GM12892 (cell line): ENCODE data around the gene RGS7.
"Not testable (repeated sequence)": the region's sequence is repeated elsewhere in the genome, so short reads cannot be mapped to it uniquely, and the experiment has no call there.

ENCODE experiments used
- DNase-seq: peaks from one replicate; pipeline ENCODE4 v3.0.0; 2011; ENCODE audit not compliant: insufficient read length
- FAIRE-seq: peaks from 2 replicates; lab custom pipeline; 2011; peaks lifted over from hg19 to GRCh38; lab: Jason Lieb, UNC
- POLR2A ChIP-seq: IDR thresholded peaks from 2 replicates; pipeline ENCODE4 v1.6.1; 2011; ENCODE audit warnings: low read depth, low read length, control low read depth
- POLR2AphosphoS5 ChIP-seq: IDR thresholded peaks from 2 replicates; pipeline ENCODE4 v1.6.1; 2011; ENCODE audit warnings: low read depth, low read length, control low read depth
- TAF1 ChIP-seq: IDR thresholded peaks from 2 replicates; pipeline ENCODE4 v1.6.1; 2011; ENCODE audit warnings: low read depth, mild to moderate bottlenecking, control low read depth, low read length, borderline replicate concordance

RGS7 gene

DNA sequence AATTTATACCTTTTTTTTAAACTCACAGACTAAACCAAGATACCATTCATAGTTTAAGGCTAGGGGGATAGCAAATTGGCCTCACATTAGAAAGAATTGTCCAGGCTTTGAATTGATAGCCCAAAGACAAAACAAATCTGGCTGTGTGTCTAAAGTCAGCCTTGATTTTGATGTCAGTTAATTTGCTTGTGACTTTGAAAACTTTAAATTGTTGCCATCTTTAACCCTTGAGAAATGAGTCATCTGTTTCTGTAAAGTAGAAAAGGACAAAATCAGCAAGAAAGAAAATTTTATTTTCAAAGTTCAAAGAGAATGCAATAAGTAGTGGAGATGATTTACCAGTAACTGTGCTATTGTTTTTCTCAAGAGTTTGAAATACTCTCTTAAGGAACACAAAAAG lies 184.5 kb downstream of the RGS7 start:
- DNase-seq (no peak), FAIRE-seq (no peak)
- TF ChIP-seq POLR2AphosphoS5: no peak

DNA sequence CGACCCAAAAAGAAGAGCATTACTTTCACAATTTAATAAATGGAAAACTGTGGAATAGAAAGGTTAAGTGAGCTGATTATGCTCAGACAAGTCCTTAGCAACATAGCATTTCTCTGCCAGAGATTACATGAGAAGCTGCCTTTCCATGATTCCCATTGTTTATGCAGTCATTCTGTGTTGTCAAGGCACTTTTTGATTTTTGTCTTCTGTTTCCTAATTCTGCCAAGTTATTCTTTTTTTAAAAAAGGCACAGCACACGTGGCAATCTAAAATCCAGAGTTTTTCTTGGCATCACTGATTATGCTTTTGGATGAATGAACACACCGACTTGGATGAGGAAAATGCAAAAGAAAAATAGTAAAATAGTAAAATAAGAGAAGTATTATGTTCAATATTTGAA lies 185.0 kb downstream of the RGS7 start:
- TF ChIP-seq TAF1: no peak
- TF ChIP-seq POLR2A: no peak
- no peak for TF ChIP-seq POLR2AphosphoS5
- DNase-seq: no peak
- FAIRE-seq: no peak

DNA sequence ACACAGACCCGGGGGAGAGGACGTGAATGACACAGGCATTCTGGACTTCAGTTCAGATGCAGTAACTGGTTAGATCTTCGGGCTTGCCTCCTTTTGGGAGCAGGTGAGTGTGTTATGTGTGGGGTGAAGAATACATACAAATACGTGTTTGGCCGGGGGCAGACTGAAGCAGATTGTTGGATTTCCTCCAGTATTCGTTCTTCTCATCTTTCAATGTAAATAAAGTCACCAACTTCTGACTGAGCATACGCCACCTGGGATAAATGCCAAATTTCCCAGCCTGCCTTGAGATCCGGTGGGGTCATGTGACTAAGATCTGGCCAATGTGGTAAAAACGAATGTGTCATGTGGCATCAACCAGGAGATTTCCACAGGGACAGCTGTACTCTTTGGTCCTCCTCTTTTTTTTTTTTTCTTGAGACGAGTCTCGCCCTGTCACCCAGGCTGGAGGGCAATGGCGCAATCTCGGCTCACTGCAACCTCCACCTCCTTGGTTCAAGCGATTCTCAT lies 189.8 kb downstream of the RGS7 start:
- DNase-seq (no peak), FAIRE-seq (no peak)
- no peak for TF ChIP-seq POLR2A
- no peak for TF ChIP-seq TAF1
- TF ChIP-seq POLR2AphosphoS5: no peak

DNA sequence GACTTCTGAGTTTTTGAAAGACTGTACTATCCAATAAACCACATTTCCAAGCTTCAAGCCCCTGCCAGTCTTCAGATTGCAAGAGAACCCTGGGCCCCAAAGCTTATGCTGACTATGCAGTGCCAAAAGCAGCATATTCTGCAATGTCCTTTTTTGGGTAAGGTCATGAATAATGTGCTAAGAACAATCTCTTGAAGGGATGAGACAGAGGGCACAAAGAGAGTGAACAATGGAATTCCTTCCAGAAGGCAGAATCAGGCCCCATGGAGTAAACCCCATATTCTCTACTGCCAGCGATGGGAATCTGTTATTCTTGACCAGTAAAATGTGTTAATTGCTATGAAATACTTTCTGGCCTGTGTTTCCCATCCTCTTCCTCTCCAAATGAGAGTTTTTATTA lies 190.4 kb downstream of the RGS7 start:
- DNase-seq: no peak
- FAIRE-seq: no peak
- no peak for TF ChIP-seq POLR2A
- no peak for TF ChIP-seq POLR2AphosphoS5
- TF ChIP-seq TAF1: no peak

DNA sequence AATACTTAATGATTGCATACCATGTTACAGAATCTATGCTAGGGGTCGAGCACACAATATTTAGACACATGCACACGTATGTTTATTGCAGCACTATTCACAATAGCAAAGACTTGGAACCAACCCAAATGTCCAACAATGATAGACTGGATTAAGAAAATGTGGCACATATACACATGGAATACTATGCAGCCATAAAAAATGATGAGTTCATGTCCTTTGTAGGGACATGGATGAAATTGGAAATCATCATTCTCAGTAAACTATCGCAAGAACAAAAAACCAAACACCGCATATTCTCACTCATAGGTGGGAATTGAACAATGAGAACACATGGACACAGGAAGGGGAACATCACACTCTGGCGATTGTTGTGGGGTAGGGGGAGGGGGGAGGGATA lies 191.7 kb downstream of the RGS7 start:
- not testable (repeated sequence) for DNase-seq, FAIRE-seq

DNA sequence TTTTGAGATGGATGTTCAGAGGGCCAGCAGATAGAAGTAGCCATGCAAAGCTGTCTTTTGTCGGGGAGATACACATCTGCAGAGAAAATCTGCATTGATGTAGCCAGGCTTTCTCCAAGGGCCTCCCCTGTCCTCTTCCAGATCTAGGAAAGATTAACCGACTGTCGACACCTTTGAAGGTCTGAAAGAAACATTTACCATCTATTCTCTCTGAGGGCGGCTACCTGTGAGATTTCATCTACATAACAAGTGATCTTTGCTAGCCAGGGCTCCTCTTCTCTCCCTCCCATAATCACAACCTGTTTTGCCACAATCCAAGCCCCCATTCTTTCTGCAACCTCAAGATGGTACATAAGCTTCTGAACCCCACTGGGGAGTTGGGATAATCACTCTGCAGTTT lies 193.6 kb downstream of the RGS7 start:
- TF ChIP-seq POLR2A (no peak), POLR2AphosphoS5 (no peak), TAF1 (no peak)
- DNase-seq (no peak), FAIRE-seq (no peak)

DNA sequence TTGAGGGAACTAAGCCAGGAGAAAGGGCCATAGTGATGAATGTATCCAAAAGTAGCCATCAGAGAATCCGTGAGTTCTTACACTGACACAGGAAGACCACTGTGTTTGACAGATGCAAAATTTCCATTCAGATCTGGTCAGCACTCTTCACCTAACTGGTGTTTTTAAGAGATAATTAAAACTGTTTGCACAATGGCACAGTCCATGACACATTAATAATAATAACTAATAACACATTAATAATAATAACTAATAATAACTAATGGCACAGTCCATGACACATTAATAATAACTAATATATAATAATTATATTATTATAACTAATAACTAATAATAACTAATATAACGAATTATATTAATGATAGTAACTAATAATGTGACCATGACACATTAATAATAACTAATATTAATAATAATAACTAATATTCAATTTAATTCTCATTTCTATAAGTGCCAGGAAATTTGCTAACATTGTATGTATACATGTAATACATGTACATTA lies 195.8 kb downstream of the RGS7 start:
- DNase-seq (no peak), FAIRE-seq (no peak)
- TF ChIP-seq POLR2AphosphoS5 (no peak), POLR2A (no peak), TAF1 (no peak)

DNA sequence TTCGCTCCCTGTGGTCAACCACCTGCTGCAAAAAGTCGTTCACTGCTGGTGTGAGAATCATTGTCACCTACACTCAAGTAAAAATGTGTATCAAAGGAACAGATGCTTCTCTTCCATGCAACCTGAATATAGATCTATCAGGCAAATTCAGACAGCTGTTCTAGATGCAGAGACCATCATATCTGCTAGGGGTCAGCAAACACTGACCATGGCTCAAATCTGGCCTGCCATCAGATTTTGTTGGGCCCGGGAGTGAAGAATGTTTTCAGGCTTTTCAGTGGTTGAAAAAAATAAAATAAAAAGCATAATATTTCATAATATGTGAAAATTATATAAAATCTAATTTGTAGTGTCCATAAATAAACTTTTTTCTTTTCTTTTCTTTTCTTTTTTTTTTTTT lies 199.6 kb downstream of the RGS7 start:
- DNase-seq (no peak), FAIRE-seq (no peak)
- no peak for TF ChIP-seq POLR2AphosphoS5
- TF ChIP-seq POLR2A: no peak
- no peak for TF ChIP-seq TAF1

DNA sequence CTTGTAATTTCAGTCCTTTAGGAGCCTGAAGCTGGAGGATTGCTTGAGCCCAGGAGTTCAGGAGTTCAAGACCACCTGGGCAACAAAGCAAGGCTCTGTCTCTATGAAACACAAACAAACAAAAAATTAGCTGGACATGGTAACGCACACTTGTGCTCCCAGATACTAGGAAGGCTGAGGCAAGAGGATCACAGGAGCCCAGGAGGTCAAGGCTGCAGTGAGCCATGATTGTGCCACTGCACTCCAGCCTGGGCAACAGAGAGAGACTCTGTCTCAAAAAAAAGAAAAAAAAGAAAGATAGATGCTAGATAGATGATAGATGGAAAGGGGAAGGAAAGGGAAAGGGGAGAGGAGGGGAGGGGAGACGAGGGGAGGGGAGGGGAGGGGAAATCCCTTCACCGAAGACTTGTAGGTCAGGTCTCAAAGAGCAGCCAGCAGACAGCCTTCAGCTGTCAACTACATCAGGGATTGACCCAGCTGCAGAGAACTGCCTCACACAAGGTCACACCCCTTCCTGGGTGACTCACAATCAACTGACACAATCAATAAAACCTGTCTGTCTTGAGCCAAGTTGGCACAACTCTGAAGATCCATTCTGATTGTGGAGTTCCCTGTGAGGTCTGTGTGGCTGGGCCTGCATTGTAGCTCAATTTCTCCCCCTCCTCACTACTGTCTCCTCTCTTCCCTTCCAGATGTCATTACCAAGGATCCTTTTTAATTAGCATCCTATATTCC lies 200.6 kb downstream of the RGS7 start:
- no peak for DNase-seq
- no peak for FAIRE-seq
- TF ChIP-seq TAF1 (no peak), POLR2AphosphoS5 (no peak), POLR2A (no peak)

DNA sequence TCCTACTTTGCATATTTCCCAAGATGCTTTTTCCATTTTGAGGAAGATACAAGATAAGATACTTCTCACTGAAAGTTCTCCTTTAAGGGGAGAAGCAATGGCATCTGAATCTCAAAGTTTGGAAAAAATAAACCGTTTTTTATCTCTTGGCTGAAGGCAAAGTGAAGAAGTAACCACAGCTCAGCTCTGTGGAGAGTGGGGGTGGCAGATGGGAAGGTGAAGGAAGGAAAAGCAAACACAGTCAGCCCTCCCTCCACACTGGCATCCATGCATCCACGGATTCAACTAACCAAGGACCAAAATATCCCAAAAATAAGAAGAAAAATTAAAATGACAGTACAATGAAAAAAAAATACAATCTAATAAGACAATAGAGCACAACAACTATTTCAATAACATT lies 211.1 kb downstream of the RGS7 start:
- no peak for FAIRE-seq
- no peak for DNase-seq
- no peak for TF ChIP-seq POLR2A
- TF ChIP-seq POLR2AphosphoS5: no peak
- no peak for TF ChIP-seq TAF1

DNA sequence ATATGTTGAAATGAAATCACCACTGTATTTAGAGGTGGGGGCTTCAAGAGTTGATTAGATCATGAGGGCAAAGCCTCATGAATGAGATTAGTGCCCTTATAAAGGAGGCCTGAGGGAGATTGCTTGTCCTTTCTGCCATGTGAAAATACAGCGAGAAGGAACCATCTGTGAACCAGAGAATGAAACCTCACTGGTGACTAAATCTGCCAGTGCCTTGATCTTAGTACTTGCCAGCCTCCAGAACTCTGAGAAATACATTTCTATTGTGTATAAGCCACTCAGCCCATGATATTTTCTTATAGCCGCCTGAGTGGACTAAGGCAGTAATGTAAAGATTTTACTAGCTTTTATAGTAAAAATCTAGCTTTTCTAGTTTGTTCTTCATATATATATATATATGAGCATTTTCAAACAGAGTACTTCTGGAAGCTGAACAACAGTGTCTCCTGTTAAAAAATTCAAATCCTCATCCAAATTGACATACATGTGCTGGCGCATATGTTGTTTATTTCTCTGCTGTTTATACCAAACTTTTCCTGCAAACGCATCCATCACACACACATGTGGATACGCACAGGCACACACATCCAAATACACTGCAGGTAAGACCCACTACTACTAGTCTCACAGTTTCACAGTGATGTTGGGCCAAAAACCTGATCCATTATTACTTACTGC lies 213.1 kb downstream of the RGS7 start:
- no peak for DNase-seq
- TF ChIP-seq POLR2AphosphoS5 (no peak), POLR2A (no peak), TAF1 (no peak)

DNA sequence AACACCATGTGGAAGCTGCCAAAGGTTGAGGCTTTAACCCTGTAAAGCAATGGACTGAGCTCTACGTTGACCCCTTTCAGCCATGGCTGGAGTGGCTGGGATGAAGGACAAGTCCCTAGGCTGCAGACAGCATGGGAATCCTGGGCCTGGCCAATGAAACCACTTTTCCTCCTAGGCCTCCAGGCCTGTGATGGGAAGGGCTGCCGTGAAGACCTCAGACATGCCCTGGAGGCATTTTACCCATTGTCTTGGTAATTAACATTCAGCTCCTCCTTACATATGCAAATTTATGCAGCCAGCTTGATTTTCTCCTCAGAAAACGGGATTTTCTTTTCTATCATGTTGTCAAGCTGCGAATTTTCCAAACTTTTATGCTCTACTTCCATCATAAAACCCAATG lies 214.5 kb downstream of the RGS7 start:
- DNase-seq (no peak), FAIRE-seq (no peak)

More for the DNA sequence above, 213.1 kb downstream of the RGS7 start:
- FAIRE-seq: no peak

DNA sequence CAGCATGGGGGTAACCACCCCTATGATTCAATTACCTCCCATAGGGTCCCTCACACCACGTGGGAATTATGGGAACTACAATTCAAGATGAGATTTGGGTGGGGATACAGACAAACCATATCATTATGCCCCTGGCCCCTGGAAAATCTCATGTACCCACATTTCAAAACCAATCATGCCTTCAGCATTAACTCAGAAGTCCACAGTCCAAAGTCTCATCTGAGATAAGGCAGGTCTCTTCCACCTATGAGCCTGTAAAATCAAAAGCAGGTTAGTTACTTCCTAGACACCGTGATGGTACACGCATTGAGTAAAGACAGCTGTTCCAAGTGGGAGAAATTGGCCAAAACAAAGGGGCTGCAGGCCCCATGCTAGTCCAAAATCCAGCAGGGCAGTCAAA lies 215.4 kb downstream of the RGS7 start:
- not testable (repeated sequence) for FAIRE-seq

More for the DNA sequence above, 214.5 kb downstream of the RGS7 start:
- TF ChIP-seq TAF1: no peak
- no peak for TF ChIP-seq POLR2A
- no peak for TF ChIP-seq POLR2AphosphoS5

More for the DNA sequence above, 215.4 kb downstream of the RGS7 start:
- DNase-seq: not testable (repeated sequence)
